ENCODE measurements around the gene ADRA2A.

ADRA2A gene

GRCh38 chr10:111100198-111100597 is 23.4 kb downstream of the ADRA2A start:
- H3K27me3 ChIP-seq (ENCODE audit: control insufficient read depth, insufficient read depth, low read length) = no peaks in the 10 kb centered on the region
- H3K4me1 ChIP-seq (ENCODE audit: control insufficient read depth, insufficient read depth, low read length) = no peaks in the 10 kb centered on the region
- H3K27ac ChIP-seq (ENCODE audit: low read depth, low read length) = no peak overlapping the region
- H3K4me3 ChIP-seq (ENCODE audit: low read depth, low read length) = no peak overlapping the region
- H3K9ac ChIP-seq (ENCODE audit: low read depth, low read length) = no peak overlapping the region
- H3K9me3 ChIP-seq (ENCODE audit: control insufficient read depth, insufficient read depth, low read length) = no peaks in the 10 kb centered on the region
- no peaks in the 10 kb centered on the region for H3K36me3 ChIP-seq (ENCODE audit: control insufficient read depth, insufficient read depth, low read length)

DNA sequence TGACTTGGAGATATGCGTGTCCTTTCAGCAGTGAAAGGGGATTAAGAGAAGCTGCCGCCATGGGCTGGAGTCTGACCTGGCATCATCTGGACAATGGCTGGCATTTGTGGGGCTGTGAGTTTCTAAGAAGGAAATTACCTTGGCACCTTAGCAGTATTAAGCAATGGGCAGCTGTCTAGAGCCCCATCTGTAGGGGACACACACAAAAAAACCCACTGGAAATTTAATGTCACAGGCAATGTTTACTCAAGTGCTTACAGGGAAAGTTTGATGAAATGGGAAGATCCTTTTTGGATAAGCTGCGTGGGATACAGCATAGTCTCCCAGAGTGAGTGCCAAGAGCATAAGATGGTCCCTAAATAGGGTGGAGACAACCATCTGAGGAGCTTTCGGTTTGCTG is 25.0 kb downstream of the ADRA2A start:
- H3K27ac ChIP-seq (ENCODE audit: low read depth, low read length) = no peak overlapping the region
- no peaks in the 10 kb centered on the region for H3K4me1 ChIP-seq (ENCODE audit: control insufficient read depth, insufficient read depth, low read length)
- H3K36me3 ChIP-seq (ENCODE audit: control insufficient read depth, insufficient read depth, low read length) = no peaks in the 10 kb centered on the region
- H3K9me3 ChIP-seq (ENCODE audit: control insufficient read depth, insufficient read depth, low read length) = no peaks in the 10 kb centered on the region
- H3K27me3 ChIP-seq (ENCODE audit: control insufficient read depth, insufficient read depth, low read length) = no peaks in the 10 kb centered on the region
- no peak overlapping the region for H3K4me3 ChIP-seq (ENCODE audit: low read depth, low read length)
- H3K9ac ChIP-seq (ENCODE audit: low read depth, low read length) = no peak overlapping the region

DNA sequence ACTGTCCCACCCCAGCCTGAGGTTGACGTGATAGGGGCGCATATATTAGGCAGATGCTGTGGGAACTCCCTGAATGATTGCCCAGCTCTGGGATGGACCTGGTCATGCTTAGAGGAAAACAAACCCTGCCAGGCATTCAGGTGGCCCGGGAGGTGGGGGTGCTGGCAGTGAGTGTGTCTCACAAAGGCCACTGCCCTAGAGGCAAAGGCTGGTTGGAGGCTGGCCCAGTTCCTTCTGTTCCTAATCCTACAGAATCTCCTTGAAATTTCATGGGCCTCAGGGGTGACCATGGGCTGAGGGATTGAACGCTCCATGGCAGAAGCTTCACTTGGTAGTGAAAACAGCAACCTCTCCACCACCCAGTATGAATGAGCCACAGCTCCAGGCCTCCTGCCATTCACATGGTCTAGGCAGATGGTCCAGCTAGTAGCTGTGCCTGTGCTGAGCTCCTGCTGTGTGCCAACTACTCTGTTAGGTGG is 25.6 kb downstream of the ADRA2A start:
- no peaks in the 10 kb centered on the region for H3K27me3 ChIP-seq (ENCODE audit: control insufficient read depth, insufficient read depth, low read length)
- no peak overlapping the region for H3K9ac ChIP-seq (ENCODE audit: low read depth, low read length)
- H3K27ac ChIP-seq (ENCODE audit: low read depth, low read length) = no peak overlapping the region
- H3K4me1 ChIP-seq (ENCODE audit: control insufficient read depth, insufficient read depth, low read length) = no peaks in the 10 kb centered on the region
- H3K36me3 ChIP-seq (ENCODE audit: control insufficient read depth, insufficient read depth, low read length) = no peaks in the 10 kb centered on the region
- H3K4me3 ChIP-seq (ENCODE audit: low read depth, low read length) = no peak overlapping the region
- no peaks in the 10 kb centered on the region for H3K9me3 ChIP-seq (ENCODE audit: control insufficient read depth, insufficient read depth, low read length)

- H3K27me3 ChIP-seq (ENCODE audit: control insufficient read depth, insufficient read depth, low read length) = no peaks in the 10 kb centered on the region
- no peaks in the 10 kb centered on the region for H3K36me3 ChIP-seq (ENCODE audit: control insufficient read depth, insufficient read depth, low read length)
- H3K9ac ChIP-seq (ENCODE audit: low read depth, low read length) = no peak overlapping the region
- no peaks in the 10 kb centered on the region for H3K4me1 ChIP-seq (ENCODE audit: control insufficient read depth, insufficient read depth, low read length)
- no peak overlapping the region for H3K27ac ChIP-seq (ENCODE audit: low read depth, low read length)
- no peak overlapping the region for H3K4me3 ChIP-seq (ENCODE audit: low read depth, low read length)
- no peaks in the 10 kb centered on the region for H3K9me3 ChIP-seq (ENCODE audit: control insufficient read depth, insufficient read depth, low read length)
Observed at GRCh38 chr10:111103196-111103840, 26.5 kb downstream of the ADRA2A start.

DNA sequence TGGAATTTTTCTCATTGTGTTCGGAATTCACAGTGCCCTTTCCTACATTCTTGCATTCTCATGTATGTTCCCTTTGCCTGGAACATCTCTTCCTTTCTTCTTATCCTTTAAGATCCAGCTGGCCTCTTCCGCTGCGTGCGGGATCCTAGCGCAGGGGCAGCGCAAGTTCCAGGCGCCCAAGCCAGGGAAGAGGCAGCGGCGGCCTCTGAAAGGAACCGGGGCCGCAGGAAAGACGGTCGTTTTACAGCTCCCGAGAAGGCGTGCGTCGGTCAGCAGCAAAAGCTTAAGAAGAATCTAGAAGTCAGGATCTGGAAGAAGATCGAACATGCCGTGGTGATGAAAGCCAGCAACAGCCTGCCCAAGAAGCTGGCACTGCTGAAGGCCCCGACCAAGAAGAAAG is 28.0 kb downstream of the ADRA2A start:
- no peak overlapping the region for H3K9ac ChIP-seq (ENCODE audit: low read depth, low read length)
- no peak overlapping the region for H3K4me3 ChIP-seq (ENCODE audit: low read depth, low read length)

GRCh38 chr10:111106081-111106480 is 29.3 kb downstream of the ADRA2A start:
- Histone ChIP-seq H3K4me3 (ENCODE audit: low read depth, low read length) (no peak overlapping the region), H3K36me3 (ENCODE audit: control insufficient read depth, insufficient read depth, low read length) (no peaks in the 10 kb centered on the region), H3K27ac (ENCODE audit: low read depth, low read length) (no peak overlapping the region), H3K9me3 (ENCODE audit: control insufficient read depth, insufficient read depth, low read length) (no peaks in the 10 kb centered on the region), H3K27me3 (ENCODE audit: control insufficient read depth, insufficient read depth, low read length) (no peaks in the 10 kb centered on the region), H3K9ac (ENCODE audit: low read depth, low read length) (no peak overlapping the region), H3K4me1 (ENCODE audit: control insufficient read depth, insufficient read depth, low read length) (no peaks in the 10 kb centered on the region)

More for the DNA sequence above, 28.0 kb downstream of the ADRA2A start:
- H3K9me3 ChIP-seq (ENCODE audit: control insufficient read depth, insufficient read depth, low read length) = no peaks in the 10 kb centered on the region
- H3K27ac ChIP-seq (ENCODE audit: low read depth, low read length) = no peak overlapping the region
- H3K4me1 ChIP-seq (ENCODE audit: control insufficient read depth, insufficient read depth, low read length) = no peaks in the 10 kb centered on the region
- no peaks in the 10 kb centered on the region for H3K36me3 ChIP-seq (ENCODE audit: control insufficient read depth, insufficient read depth, low read length)
- no peaks in the 10 kb centered on the region for H3K27me3 ChIP-seq (ENCODE audit: control insufficient read depth, insufficient read depth, low read length)

DNA sequence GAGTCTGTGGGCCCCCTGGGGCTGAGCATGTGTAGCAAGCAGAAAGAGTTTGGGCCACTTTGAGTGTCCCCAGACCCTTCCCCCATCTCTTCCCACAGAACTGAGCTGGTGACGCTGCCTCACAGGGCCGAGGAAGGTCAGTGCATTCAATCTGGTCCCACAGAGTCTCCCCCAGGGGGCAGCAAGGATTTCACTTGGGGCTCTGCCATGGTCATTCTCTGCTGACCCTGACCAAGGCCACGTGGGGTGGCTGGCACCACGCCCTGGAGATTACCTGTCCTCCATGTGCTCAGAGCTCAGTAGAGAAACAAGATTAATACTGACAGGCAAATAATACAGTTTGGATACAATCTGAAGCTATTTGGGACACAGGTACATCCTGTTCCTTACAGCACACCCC is 30.2 kb downstream of the ADRA2A start:
- no peak overlapping the region for H3K9ac ChIP-seq (ENCODE audit: low read depth, low read length)
- H3K27ac ChIP-seq (ENCODE audit: low read depth, low read length) = no peak overlapping the region
- H3K9me3 ChIP-seq (ENCODE audit: control insufficient read depth, insufficient read depth, low read length) = no peaks in the 10 kb centered on the region
- H3K36me3 ChIP-seq (ENCODE audit: control insufficient read depth, insufficient read depth, low read length) = no peaks in the 10 kb centered on the region
- H3K27me3 ChIP-seq (ENCODE audit: control insufficient read depth, insufficient read depth, low read length) = no peaks in the 10 kb centered on the region
- H3K4me3 ChIP-seq (ENCODE audit: low read depth, low read length) = no peak overlapping the region
- no peaks in the 10 kb centered on the region for H3K4me1 ChIP-seq (ENCODE audit: control insufficient read depth, insufficient read depth, low read length)

- Histone ChIP-seq H3K9me3 (ENCODE audit: control insufficient read depth, insufficient read depth, low read length) (no peaks in the 10 kb centered on the region), H3K4me1 (ENCODE audit: control insufficient read depth, insufficient read depth, low read length) (no peaks in the 10 kb centered on the region), H3K4me3 (ENCODE audit: low read depth, low read length) (no peak overlapping the region), H3K27ac (ENCODE audit: low read depth, low read length) (no peak overlapping the region), H3K36me3 (ENCODE audit: control insufficient read depth, insufficient read depth, low read length) (no peaks in the 10 kb centered on the region), H3K27me3 (ENCODE audit: control insufficient read depth, insufficient read depth, low read length) (no peaks in the 10 kb centered on the region), H3K9ac (ENCODE audit: low read depth, low read length) (no peak overlapping the region)
Observed at GRCh38 chr10:111107846-111108245, 31.0 kb downstream of the ADRA2A start.

DNA sequence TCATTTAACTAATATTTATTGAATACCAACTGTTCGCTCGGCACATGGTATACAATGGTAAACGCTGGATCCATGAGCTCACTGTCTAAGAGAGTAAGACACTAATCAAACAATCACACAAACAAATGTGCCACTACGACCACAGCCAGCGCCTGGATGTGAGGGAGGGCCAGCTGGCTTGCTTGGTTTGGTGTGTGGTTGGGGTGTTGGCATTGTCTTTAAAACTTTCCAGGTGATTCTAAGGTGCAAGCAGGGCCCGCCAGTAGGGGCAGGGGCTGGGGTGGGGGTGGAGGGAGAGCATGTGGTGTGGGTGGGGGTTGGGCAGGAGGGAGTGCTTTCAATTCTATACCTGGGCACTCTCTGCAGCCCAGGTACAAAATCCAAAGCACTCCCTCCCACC is 31.6 kb downstream of the ADRA2A start:
- Histone ChIP-seq H3K9ac (ENCODE audit: low read depth, low read length) (no peak overlapping the region), H3K36me3 (ENCODE audit: control insufficient read depth, insufficient read depth, low read length) (no peaks in the 10 kb centered on the region), H3K4me1 (ENCODE audit: control insufficient read depth, insufficient read depth, low read length) (no peaks in the 10 kb centered on the region), H3K27me3 (ENCODE audit: control insufficient read depth, insufficient read depth, low read length) (no peaks in the 10 kb centered on the region), H3K4me3 (ENCODE audit: low read depth, low read length) (no peak overlapping the region), H3K27ac (ENCODE audit: low read depth, low read length) (no peak overlapping the region), H3K9me3 (ENCODE audit: control insufficient read depth, insufficient read depth, low read length) (no peaks in the 10 kb centered on the region)

DNA sequence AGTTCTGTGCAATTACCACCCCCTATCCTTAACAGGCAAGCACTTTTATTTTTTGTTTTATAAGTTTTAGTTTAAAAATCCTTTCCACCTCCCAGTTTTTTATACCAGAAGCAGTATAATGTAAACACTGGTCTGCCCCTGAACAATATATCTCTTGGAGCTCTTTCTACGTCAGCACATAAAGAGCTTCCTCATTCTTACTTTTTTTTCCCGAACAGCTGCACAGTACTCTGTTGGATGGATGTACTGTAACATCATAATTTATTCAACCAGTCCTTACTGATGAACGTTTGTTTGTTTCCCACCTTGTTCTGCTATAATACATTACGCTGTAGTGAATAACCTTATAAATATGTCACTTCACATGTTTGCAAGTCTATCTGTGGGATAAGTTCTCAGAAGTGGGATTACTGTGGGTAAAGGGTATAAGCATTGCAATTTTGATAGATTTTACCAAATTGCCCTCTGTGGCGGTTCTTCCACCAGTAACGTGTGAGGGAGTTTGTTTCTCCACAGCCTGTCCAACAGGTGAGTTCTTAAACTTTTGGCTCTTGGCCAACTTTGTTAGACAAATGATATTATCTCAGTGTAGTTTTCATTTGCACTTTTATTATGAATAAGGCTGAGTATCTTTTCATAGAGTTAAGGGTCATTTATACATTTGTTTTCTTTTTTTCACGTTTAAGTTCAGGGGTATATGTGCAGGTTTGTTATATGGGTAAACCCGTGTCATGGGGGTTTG is 32.8 kb downstream of the ADRA2A start:
- H3K9me3 ChIP-seq (ENCODE audit: control insufficient read depth, insufficient read depth, low read length) = no peaks in the 10 kb centered on the region
- no peak overlapping the region for H3K27ac ChIP-seq (ENCODE audit: low read depth, low read length)

GRCh38 chr10:111110771-111111170 is 33.9 kb downstream of the ADRA2A start:
- H3K27me3 ChIP-seq (ENCODE audit: control insufficient read depth, insufficient read depth, low read length) = no peaks in the 10 kb centered on the region
- H3K27ac ChIP-seq (ENCODE audit: low read depth, low read length) = no peak overlapping the region
- no peaks in the 10 kb centered on the region for H3K36me3 ChIP-seq (ENCODE audit: control insufficient read depth, insufficient read depth, low read length)
- H3K9me3 ChIP-seq (ENCODE audit: control insufficient read depth, insufficient read depth, low read length) = no peaks in the 10 kb centered on the region
- H3K4me3 ChIP-seq (ENCODE audit: low read depth, low read length) = no peak overlapping the region
- no peak overlapping the region for H3K9ac ChIP-seq (ENCODE audit: low read depth, low read length)
- no peaks in the 10 kb centered on the region for H3K4me1 ChIP-seq (ENCODE audit: control insufficient read depth, insufficient read depth, low read length)

More for the DNA sequence above, 32.8 kb downstream of the ADRA2A start:
- Histone ChIP-seq H3K36me3 (ENCODE audit: control insufficient read depth, insufficient read depth, low read length) (no peaks in the 10 kb centered on the region), H3K4me1 (ENCODE audit: control insufficient read depth, insufficient read depth, low read length) (no peaks in the 10 kb centered on the region), H3K9ac (ENCODE audit: low read depth, low read length) (no peak overlapping the region), H3K27me3 (ENCODE audit: control insufficient read depth, insufficient read depth, low read length) (no peaks in the 10 kb centered on the region), H3K4me3 (ENCODE audit: low read depth, low read length) (no peak overlapping the region)
